Thymus (tissue), 11 donors: Measurements from ENCODE around the gene BAZ2B. TPM values are rescaled to one million over a fixed set of nuclear protein-coding genes. Genes with fewer than 3 reads are reported as not detected.
"Not testable (repeated sequence)": the region's sequence is repeated elsewhere in the genome, so short reads cannot be mapped to it uniquely, and the experiment has no call there.

ENCODE experiments used
- DNase-seq, 9 donors: peaks; one replicate each; pipeline ENCODE4 v3.0.0-alpha.2; 2013; ENCODE audit warnings: low spot score in 9 of 9, low read depth in 6 of 9, missing footprints in 1 of 9
- H3K27ac ChIP-seq, 2 donors: one replicate each; pipeline ENCODE4 v1.5.1; 2013; ENCODE audit warnings: control low read depth in 1 of 2, low read depth in 1 of 2, low read length in 1 of 2, mild to moderate bottlenecking in 1 of 2, moderate library complexity in 1 of 2
- H3K27me3 ChIP-seq, 2 donors: one replicate each; pipeline ENCODE4 v1.5.1; 2013; ENCODE audit warnings: low read length in 1 of 2; ENCODE audit not compliant: control insufficient read depth in 2 of 2, insufficient read depth in 1 of 2
- H3K36me3 ChIP-seq, 2 donors: one replicate each; pipeline ENCODE4 v1.5.1; 2013; ENCODE audit warnings: low read length in 1 of 2, mild to moderate bottlenecking in 1 of 2, moderate library complexity in 1 of 2; ENCODE audit not compliant: control insufficient read depth in 2 of 2, insufficient read depth in 2 of 2
- H3K4me1 ChIP-seq, 2 donors: one replicate each; pipeline ENCODE4 v1.5.1; 2013; ENCODE audit warnings: low read length in 2 of 2; ENCODE audit not compliant: control insufficient read depth in 2 of 2, insufficient read depth in 2 of 2
- H3K4me3 ChIP-seq, 2 donors: one replicate each; pipeline ENCODE4 v1.5.1; 2013; ENCODE audit warnings: low read length in 2 of 2, control low read depth in 1 of 2, mild to moderate bottlenecking in 1 of 2
- H3K9me3 ChIP-seq, 2 donors: one replicate each; pipeline ENCODE4 v1.5.1; 2013; ENCODE audit warnings: low read length in 1 of 2, mild to moderate bottlenecking in 1 of 2; ENCODE audit not compliant: control insufficient read depth in 2 of 2, insufficient read depth in 1 of 2
- WGBS: extraction: QIAGEN DNeasy Blood & Tissue Kit; methylation state at CpG from one replicate; pipeline ENCODE4 v1.1.7; 2013; 5-methylcytosine and 5-hydroxymethylcytosine counted together
- polyA plus RNA-seq: library from polyadenylated mRNA; stranded (reverse); fragments of 200-250 nt; gene quantifications from one replicate; pipeline ENCODE4 v1.2.3, GENCODE V29; 2013
- total RNA-seq: library from RNA; stranded (reverse); fragments of 120-200 nt; gene quantifications from one replicate; pipeline ENCODE4 v1.2.4, GENCODE V29; 2013
- donor health status: healthy.

The BAZ2B gene
- total and polyA plus RNA-seq, 2 donors, result 16.9 to 43.3 TPM

DNA sequence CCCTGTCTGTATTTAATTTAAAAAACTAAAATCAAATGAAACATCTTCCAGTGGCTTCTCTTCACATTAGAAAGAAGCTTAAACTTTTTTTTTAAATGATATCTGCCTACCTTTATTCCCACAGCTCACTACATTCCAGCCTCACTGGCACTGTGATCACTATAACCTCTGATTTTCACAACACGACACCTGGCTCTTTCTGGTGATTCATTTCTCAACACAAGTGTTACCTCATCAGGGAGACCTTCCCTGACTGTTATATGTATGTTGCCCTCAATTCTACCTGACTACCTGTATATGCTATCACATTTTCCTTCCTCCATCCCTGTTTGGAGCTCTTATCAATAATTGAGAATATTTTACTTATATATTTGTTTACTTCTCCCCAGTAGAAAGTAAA, 76.6 kb downstream of the BAZ2B start:
- H3K4me3 ChIP-seq, result no peak overlapping the region
- 97% methylated on average over 1 of the region's 1 CpG for WGBS
- H3K36me3 ChIP-seq, result peaks cover 0 to 3% of the 10 kb centered on the region in 2 donors
- no peak for DNase-seq
- H3K27me3 ChIP-seq, result no peaks in the 10 kb centered on the region
- peaks cover 0 to 2% of the 10 kb centered on the region in 2 donors for H3K9me3 ChIP-seq
- H3K27ac ChIP-seq, result no peak overlapping the region
- H3K4me1 ChIP-seq, result no peaks in the 10 kb centered on the region

DNA sequence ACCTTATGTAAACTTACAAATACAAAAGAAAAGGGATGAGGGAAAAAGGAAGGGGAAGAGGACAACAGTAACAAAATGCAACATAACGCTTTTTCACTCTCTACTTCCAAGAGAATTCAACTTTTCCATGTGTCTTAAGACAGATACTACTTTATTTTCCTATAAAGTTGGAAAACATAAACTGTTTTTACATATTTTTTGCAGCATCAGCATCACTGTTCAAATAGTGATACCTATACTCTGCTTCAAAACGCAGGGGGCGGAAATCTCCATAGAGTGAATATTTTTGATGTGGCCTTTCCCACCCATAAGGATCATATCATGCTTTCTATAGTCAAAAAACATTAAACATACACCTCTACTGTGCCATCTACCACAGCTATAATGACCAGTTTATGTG, 77.5 kb downstream of the BAZ2B start:
- Histone ChIP-seq H3K27ac (no peak overlapping the region), H3K4me1 (no peaks in the 10 kb centered on the region), H3K36me3 (peaks cover 0 to 3% of the 10 kb centered on the region in 2 donors), H3K27me3 (no peaks in the 10 kb centered on the region), H3K4me3 (no peak overlapping the region), H3K9me3 (peaks cover 0 to 2% of the 10 kb centered on the region in 2 donors)
- no peak for DNase-seq
- 97% methylated on average over 3 of the region's 3 CpGs for WGBS

DNA sequence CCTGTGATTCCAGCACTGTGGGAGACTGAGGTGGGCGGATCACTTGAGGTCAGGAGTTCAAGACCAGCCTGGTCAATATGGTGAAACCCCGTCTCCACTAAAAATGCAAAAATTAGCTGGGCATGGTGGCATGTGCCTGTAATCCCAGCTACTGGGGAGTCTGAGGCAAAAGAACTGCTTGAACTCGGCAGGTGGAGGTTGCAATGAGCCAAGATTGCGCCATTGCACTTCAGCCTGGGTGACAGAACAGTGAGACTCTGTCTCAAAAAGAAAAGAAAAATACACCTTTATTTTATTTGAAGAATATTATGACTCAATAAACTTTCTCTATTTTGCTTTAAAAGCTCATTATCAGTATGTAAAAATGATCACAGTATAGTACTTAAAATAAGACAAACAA, 81.1 kb downstream of the BAZ2B start:
- not testable (repeated sequence) for H3K27ac ChIP-seq, H3K4me3 ChIP-seq, H3K27me3 ChIP-seq, DNase-seq, H3K36me3 ChIP-seq, H3K4me1 ChIP-seq, H3K9me3 ChIP-seq
- WGBS, result 95% methylated on average over 4 of the region's 4 CpGs

DNA sequence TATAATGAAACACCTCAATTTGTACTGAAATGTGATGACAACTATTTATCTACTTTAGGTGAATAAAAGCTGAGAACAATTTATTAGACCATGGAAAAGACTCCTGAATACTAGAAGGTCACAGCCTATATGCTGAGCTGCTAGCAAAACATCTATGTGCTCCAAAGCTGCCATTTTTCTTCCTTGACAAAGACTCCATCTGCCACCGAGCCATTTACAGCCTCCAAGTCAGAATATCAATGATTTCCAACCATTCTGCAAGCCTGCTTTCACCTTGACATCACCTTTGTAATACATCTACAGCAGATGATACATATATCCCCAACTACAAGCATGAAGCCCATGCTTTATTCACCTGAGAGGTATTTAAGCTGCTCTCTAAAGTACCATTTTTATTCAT, 84.9 kb downstream of the BAZ2B start:
- no peaks in the 10 kb centered on the region for H3K9me3 ChIP-seq
- H3K27ac ChIP-seq, result no peak overlapping the region
- no peaks in the 10 kb centered on the region for H3K36me3 ChIP-seq
- no peak for DNase-seq
- no peaks in the 10 kb centered on the region for H3K27me3 ChIP-seq
- H3K4me1 ChIP-seq, result no peaks in the 10 kb centered on the region
- no peak overlapping the region for H3K4me3 ChIP-seq
- WGBS, result 100% methylated on average over 1 of the region's 1 CpG

DNA sequence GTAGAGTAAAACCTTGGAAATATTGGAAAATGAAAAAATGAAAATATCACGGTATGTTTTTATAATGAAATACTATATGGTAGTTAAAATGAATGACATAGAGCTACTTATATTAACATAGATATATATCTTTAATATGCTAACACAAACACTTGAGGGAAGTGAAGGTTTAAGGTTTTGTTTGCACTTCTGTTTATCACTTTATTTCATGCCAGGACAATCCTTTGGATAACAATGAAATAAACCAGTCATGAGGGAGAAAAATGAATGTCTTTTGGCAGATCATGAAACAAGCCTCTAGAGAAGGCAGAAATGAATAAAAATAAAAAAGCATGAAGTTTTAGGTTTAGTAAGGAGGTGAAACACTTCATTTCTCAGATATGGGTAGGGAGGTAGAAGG, 89.9 kb downstream of the BAZ2B start:
- no peaks in the 10 kb centered on the region for H3K27me3 ChIP-seq
- 100% methylated on average over 1 of the region's 1 CpG for WGBS
- H3K36me3 ChIP-seq, result no peaks in the 10 kb centered on the region
- no peaks in the 10 kb centered on the region for H3K4me1 ChIP-seq
- no peak overlapping the region for H3K27ac ChIP-seq
- H3K4me3 ChIP-seq, result no peak overlapping the region
- no peaks in the 10 kb centered on the region for H3K9me3 ChIP-seq
- no peak for DNase-seq

DNA sequence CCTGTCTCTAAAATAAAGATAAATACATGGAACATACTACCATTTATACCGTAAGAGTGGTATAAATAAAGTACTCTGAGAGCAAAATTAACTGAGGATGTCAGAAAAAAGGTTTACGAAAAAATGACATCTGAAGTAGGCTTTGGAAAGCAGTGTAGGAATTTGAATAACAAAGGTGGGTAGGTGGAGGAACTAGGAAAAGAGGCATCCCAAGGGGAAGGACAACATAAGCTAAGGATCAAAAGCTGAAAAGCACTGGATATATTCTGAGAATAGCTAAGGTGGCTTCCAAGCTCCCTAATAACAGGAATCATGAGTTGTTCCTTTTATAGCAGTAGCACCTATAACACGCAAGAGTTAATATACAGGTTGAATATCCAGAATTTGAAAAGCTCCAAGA, 91.3 kb downstream of the BAZ2B start:
- H3K4me3 ChIP-seq, result no peak overlapping the region
- no peaks in the 10 kb centered on the region for H3K36me3 ChIP-seq
- no peaks in the 10 kb centered on the region for H3K9me3 ChIP-seq
- no peaks in the 10 kb centered on the region for H3K4me1 ChIP-seq
- no peaks in the 10 kb centered on the region for H3K27me3 ChIP-seq
- no peak for DNase-seq
- over 99% methylated on average over 3 of the region's 3 CpGs for WGBS
- H3K27ac ChIP-seq, result no peak overlapping the region

DNA sequence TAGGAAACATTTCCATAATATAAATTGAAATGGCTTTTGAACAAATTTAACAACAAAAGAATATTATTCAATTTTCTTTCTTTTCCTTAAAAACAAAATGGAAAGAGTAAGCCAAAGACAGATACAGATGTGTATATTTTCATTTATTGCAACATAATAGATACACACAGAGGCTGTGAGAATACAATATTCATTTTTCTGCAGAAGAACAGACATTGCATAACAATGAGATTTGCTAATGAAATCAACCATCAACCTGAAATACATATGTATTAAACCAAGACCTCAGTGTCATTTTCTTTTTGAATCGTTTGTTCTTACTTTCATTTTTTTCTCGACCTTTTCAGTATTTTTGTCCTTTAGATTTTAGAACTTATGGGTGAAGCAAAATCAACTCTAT, 95.1 kb downstream of the BAZ2B start:
- H3K4me3 ChIP-seq, result no peak overlapping the region
- no peak overlapping the region for H3K27ac ChIP-seq
- H3K27me3 ChIP-seq, result no peaks in the 10 kb centered on the region
- no peak for DNase-seq
- H3K9me3 ChIP-seq, result no peaks in the 10 kb centered on the region
- WGBS, result 96% methylated on average over 2 of the region's 2 CpGs
- no peaks in the 10 kb centered on the region for H3K4me1 ChIP-seq
- H3K36me3 ChIP-seq, result no peaks in the 10 kb centered on the region

DNA sequence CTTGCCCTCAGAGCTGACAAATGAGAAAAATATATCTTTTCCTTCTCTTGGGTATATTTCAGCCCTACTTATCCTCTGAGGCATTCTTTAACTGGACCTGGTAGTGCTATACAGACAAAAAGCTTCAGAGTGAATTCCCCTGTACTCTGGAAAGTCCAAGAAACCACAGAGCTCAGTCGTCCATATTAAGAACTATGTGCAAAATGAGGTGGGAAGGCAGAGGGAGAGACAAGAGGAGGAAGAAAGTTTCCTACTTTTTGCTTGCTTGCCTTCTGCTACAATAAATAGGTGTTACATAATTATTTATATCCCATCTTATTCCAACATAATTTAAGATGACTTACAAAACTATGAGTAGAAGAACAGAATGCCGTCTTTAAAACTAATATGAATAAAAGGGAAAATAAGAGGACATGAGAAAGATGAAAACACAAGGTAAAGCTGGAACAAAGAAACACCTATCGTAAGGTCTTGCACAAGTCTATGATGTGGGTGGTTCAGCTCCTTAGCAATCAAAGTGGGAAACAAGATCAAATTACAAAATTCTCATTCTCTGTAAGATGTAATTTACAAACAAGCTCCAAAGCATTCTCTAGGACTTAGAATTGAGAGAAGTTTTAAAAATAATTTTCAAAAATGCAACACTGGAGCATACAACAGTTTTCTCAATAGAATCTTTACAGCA, 97.9 kb downstream of the BAZ2B start:
- DNase-seq, result no peak
- Histone ChIP-seq H3K27ac (no peak overlapping the region), H3K4me3 (no peak overlapping the region), H3K27me3 (no peaks in the 10 kb centered on the region), H3K36me3 (no peaks in the 10 kb centered on the region), H3K9me3 (no peaks in the 10 kb centered on the region), H3K4me1 (peaks cover 0 to 3% of the 10 kb centered on the region in 2 donors)
- 74% methylated on average over 3 of the region's 3 CpGs for WGBS

DNA sequence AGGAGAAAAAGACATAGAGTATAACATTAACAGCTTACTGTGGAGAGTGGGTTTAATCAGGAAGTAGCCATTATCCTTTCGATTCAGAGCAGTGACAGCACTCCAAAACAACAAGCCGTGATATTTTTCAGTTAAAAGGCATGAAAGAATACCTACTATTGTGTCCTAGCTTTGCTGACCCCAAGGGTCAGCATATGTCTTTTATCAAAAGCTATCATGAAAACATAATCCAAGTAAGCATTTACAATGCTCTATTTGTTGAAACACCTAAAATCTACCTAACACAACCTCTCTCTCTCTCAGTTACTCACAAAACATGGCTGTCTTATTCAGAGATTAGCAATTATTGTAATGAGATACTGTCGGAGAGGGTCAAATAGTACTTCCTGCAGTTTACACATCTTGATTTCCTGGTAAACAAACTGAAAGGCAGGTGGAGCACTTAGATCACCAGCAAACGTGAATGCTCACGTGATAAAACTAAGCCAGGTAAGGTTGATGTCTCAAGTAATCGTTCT, 100.0 kb downstream of the BAZ2B start:
- Histone ChIP-seq H3K36me3 (no peaks in the 10 kb centered on the region), H3K4me1 (peaks cover 0 to 3% of the 10 kb centered on the region in 2 donors), H3K9me3 (no peaks in the 10 kb centered on the region), H3K4me3 (peak overlapping the region; percentile 57 to 73), H3K27ac (peak overlapping the region; percentile 71 to 91), H3K27me3 (no peaks in the 10 kb centered on the region)
- 2% methylated on average over 6 of the region's 6 CpGs for WGBS
- peak; percentile 36 to 82 (median 55) for DNase-seq
